ENCODE results near the gene PAPSS2. TPM values are rescaled to one million over a fixed set of nuclear protein-coding genes. Genes with fewer than 3 reads are reported as not detected.

PAPSS2 gene
- total RNA-seq, 4 donors from 2014 or later: 36.7 to 63.9 (median 50.4) TPM

DNA sequence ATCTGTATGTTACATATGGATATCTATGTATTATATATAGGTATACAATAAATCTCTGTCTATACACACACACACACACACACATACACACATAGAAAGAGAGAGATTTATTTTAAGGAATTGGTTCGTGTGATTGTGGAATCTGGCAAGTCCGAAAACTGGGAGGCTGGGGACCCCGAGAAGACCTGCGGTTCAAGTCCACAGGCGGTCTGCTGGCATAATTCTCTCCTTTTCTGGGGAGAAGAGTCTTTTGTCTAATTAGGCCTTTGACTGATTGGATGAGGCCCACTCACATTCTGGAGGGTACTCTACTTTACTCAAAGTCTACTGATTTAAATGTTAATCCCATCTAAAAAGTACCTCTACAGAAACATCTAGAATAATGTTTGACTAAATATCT is 65.1 kb downstream of the PAPSS2 start:
- TF ChIP-seq, protein P1, sequence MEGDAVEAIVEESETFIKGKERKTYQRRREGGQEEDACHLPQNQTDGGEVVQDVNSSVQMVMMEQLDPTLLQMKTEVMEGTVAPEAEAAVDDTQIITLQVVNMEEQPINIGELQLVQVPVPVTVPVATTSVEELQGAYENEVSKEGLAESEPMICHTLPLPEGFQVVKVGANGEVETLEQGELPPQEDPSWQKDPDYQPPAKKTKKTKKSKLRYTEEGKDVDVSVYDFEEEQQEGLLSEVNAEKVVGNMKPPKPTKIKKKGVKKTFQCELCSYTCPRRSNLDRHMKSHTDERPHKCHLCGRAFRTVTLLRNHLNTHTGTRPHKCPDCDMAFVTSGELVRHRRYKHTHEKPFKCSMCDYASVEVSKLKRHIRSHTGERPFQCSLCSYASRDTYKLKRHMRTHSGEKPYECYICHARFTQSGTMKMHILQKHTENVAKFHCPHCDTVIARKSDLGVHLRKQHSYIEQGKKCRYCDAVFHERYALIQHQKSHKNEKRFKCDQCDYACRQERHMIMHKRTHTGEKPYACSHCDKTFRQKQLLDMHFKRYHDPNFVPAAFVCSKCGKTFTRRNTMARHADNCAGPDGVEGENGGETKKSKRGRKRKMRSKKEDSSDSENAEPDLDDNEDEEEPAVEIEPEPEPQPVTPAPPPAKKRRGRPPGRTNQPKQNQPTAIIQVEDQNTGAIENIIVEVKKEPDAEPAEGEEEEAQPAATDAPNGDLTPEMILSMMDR (IDR thresholded peaks at IDR 0.05; ENCODE audit: low read depth): no peak

DNA sequence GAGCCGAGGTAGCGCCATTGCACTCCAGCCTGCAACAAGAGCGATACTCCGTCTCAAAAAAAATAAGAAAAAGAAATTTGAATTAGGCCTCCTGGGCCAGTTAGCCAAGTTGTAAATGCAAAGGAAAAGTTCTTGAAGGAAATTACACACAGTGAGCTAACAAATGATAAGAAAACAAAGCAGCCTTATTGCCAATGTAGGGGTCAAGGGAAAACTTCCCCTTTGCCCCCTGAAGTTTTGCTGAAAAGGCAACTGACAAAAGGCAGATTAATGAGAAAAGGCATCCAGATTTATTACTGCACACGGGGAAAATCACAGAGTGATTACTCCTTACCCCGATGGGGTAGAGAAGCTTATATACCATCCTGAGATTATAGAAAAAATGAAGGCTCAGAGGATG is 70.3 kb downstream of the PAPSS2 start:
- TF ChIP-seq, protein P1 (IDR thresholded peaks at IDR 0.05; ENCODE audit: low read depth): no peak

DNA sequence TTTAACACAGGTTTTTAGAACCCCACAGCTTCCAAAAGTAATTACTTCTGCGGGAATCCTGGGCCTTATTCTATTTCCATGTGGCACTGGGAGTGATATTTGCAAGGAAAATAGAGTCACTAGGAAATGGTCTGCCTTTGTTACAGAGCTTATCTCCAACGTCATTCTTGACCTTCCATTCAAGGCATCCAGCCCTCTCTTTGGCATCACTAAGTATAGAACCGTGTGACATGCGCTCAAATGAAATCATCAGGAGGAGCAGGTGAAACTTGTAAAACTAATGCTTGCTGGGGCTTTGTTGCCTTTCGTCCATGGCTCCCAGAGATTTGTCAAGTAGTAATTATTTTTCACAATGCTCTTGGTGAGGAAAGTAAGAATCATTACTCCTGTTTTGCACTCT is 73.4 kb downstream of the PAPSS2 start:
- TF ChIP-seq, protein P1 (IDR thresholded peaks at IDR 0.05; ENCODE audit: low read depth): no peak

DNA sequence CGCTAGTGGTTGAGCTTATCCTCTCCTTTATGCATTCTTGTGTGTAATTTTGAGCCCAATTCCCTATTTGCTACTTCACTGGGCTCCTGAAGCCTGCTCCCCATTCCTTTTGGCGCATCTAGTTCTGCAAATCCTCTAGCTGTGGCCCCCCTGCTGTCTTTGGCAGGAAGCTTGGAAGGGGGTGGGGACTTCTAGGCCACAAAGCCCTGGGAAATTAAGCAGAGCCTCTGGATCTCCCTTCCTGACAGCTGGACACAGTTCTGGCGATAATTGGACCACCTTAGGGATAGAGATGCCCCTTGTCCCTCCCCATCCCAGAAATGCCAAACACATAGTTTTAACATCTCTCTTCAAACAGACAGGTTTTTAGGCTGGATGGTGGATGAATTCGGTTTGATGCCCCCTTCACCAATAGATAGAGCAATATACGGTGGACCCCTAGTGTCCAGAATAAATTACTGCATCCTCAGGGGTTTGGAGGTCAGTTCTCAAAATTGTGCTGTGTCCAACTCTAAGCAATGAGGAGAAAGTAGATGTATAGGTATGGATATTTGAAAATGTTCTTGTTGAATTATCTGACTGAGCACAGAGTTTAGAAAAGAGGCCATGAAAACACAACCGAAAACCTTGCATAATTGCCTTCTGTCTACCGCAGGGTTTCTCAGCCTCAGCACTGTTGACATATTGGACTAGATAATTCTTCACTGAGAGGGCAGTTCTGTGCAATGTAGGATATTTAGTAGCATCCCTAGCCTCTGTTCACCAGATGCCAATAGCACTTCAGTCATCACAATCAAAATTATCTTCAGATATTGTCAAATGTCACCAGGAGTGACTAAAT is 75.5 kb downstream of the PAPSS2 start:
- TF ChIP-seq, protein P1 (IDR thresholded peaks at IDR 0.05; ENCODE audit: low read depth): no peak

DNA sequence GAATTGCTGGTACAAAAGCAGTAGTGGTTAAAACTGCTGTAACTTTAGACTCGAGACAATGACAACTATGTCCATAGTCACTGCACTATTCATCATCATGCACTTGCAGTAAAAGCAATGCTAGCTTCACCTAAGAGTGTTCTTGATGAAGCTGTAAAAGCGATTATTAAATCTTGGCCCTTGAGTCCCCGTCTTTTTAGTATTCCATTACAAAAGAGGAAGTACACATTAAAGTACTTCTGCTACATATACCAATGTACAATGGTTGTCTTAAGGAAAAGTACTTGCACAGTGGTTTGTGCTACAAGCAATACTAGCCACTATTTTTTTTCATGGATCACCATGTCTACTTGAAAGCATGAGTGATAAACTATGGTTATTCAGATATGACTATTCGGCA is 80.0 kb downstream of the PAPSS2 start:
- TF ChIP-seq, protein P1 (IDR thresholded peaks at IDR 0.05; ENCODE audit: low read depth): no peak

DNA sequence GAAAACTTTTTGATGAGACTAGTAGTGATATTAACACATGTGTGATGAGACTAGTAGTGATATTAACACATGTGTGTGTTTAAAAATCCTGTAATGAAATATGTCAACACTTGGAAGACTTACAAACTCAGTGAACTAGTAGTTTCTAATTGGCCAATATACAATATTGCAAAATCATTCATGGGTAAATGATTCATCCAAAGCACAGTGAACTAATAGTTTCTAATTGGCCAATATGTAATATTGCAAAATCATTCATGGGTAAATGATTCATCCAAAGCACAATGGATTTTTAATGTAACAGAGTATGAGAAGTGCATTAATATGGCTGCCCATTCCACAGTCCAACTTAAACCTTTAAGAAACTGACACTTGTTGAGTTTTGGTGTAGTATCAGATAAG is 80.6 kb downstream of the PAPSS2 start:
- TF ChIP-seq, protein P1 (IDR thresholded peaks at IDR 0.05; ENCODE audit: low read depth): no peak

DNA sequence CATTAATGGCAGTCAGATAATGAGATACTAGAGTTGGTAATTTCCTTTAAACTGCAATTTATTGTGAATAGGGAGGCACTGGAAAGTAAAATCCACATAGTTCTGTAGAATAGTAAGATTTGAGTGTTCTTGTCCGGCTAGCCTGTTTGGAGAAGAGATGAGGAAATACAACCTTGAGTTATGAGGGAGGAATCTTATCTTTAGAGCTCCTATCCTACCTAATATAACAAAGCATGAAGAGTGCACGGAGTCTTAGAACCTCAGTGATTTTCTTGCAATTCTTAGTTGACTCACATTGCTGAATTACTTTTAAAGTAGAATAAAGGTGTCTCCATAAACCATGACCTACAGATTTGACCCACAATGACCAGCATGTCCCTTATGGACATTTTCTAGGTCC is 84.9 kb downstream of the PAPSS2 start:
- TF ChIP-seq, protein P1 (IDR thresholded peaks at IDR 0.05; ENCODE audit: low read depth): no peak

All from subcutaneous adipose tissue (tissue), 4 donors.